GM12878 (cell line): ENCODE data around the gene PDHA1. TPM values are rescaled to one million over a fixed set of nuclear protein-coding genes. Genes with fewer than 3 reads are reported as not detected.

Experiments used
- ATAC-seq: fragments of 200-7000 bp; cut with Tn5 transposase; 3 replicates; pipeline ENCODE4 v1.9.1; 2020; ENCODE audit warnings: mild to moderate bottlenecking, moderate library complexity
- BruUV-seq: library from RNA; stranded (reverse); fragments of 400-500 nt; replicated peaks from 2 replicates; lab custom pipeline; 2021; lab: Mats Ljungman, UMichigan
- CTCF ChIA-PET: fragments of 300-600 bp; sonication (Branson Sonifier 250); formaldehyde crosslinking; extraction: SDS; loops from one replicate; lab custom pipeline; 2021; ENCODE audit warnings: inconsistent platforms; lab: Yijun Ruan, JAX
- POLR2A ChIA-PET: fragments of 350-600 bp; formaldehyde crosslinking; extraction: SDS; loops from one replicate; lab custom pipeline; 2021; ENCODE audit warnings: inconsistent platforms; lab: Charles Lee
- RAD21 ChIA-PET: fragments of 300-600 bp; sonication (Branson Sonifier 250); formaldehyde crosslinking; loops from one replicate; lab custom pipeline; 2023; ENCODE audit warnings: antibody characterized with exemption; ENCODE audit not compliant: unreplicated experiment; lab: Charles Lee
- SMC1A ChIA-PET: fragments of 300-600 bp; sonication (Branson Sonifier 250); formaldehyde crosslinking; loops from one replicate; lab custom pipeline; 2023; ENCODE audit not compliant: unreplicated experiment, uncharacterized antibody; lab: Charles Lee
- DNase-seq: peaks from one replicate; pipeline ENCODE4 v3.0.0-alpha.2; 2011; ENCODE audit warnings: low read depth, low spot score
- FAIRE-seq: peaks from 3 replicates; lab custom pipeline; 2011; peaks lifted over from hg19 to GRCh38; lab: Jason Lieb, UNC
- H2AFZ ChIP-seq: 2 replicates; pipeline ENCODE4 v1.6.0; 2011; ENCODE audit warnings: low read depth, low read length, control low read depth; ENCODE audit not compliant: control insufficient read depth
- H3K27ac ChIP-seq: 2 replicates; pipeline ENCODE4 v1.5.1; 2011; ENCODE audit warnings: control low read depth; ENCODE audit not compliant: control insufficient read depth, insufficient read depth
- H3K27me3 ChIP-seq, 2 experiments: replicated peaks in 1 of 2; 2 replicates each; pipeline versions ENCODE4 v1.6.0 to v1.6.1; 2011; ENCODE audit warnings: low read length in 1 of 2; ENCODE audit not compliant: control insufficient read depth in 2 of 2, insufficient read depth in 2 of 2
- H3K36me3 ChIP-seq, 2 experiments: 2 replicates each; pipeline ENCODE4 v1.5.1; 2011; ENCODE audit warnings: low read length in 1 of 2; ENCODE audit not compliant: control insufficient read depth in 2 of 2, insufficient read depth in 2 of 2
- H3K4me1 ChIP-seq: 2 replicates; pipeline ENCODE4 v1.6.1; 2011; ENCODE audit warnings: mild to moderate bottlenecking, low read length, moderate library complexity, mixed read lengths; ENCODE audit not compliant: control insufficient read depth, insufficient read depth
- H3K4me2 ChIP-seq: 2 replicates; pipeline ENCODE4 v1.6.0; 2011; ENCODE audit warnings: control low read depth; ENCODE audit not compliant: control insufficient read depth, insufficient read depth
- H3K4me3 ChIP-seq: fragments of 200-600 bp; sonication (generic); 2 replicates; pipeline ENCODE4 v1.5.1; 2016
- H3K79me2 ChIP-seq: 2 replicates; pipeline ENCODE4 v1.6.0; 2011; ENCODE audit warnings: low read length; ENCODE audit not compliant: control insufficient read depth, insufficient read depth
- H3K9ac ChIP-seq: 2 replicates; pipeline ENCODE4 v1.8.0; 2011; ENCODE audit warnings: low read length, control low read depth, mixed read lengths; ENCODE audit not compliant: control insufficient read depth, insufficient read depth
- H3K9me3 ChIP-seq: replicated peaks from 3 replicates; pipeline ENCODE4 v1.5.1; 2011; ENCODE audit warnings: mild to moderate bottlenecking, low read length; ENCODE audit not compliant: control insufficient read depth, insufficient read depth
- H4K20me1 ChIP-seq: 2 replicates; pipeline ENCODE4 v1.6.0; 2011; ENCODE audit not compliant: control insufficient read depth, insufficient read depth
- BCL11A ChIP-seq: IDR thresholded peaks from 2 replicates; pipeline ENCODE4 v1.6.1; 2011; ENCODE audit warnings: low read depth, low read length
- CHD1 ChIP-seq: IDR thresholded peaks from 2 replicates; pipeline ENCODE4 v1.6.1; 2012; ENCODE audit warnings: low read depth, low read length, improper control_type of control experiment
- ESRRA ChIP-seq: IDR thresholded peaks from 2 replicates; pipeline ENCODE4 v1.6.1; 2012; ENCODE audit warnings: mild to moderate bottlenecking, low read length, improper control_type of control experiment
- HCFC1 ChIP-seq: fragments of 150-350 bp; IDR thresholded peaks from 2 replicates; pipeline ENCODE4 v1.6.1; 2014; ENCODE audit warnings: low read length
- MXI1 ChIP-seq: fragments of 150-350 bp; IDR thresholded peaks from 2 replicates; pipeline ENCODE4 v1.6.1; 2011; ENCODE audit warnings: low read depth, mild to moderate bottlenecking, inconsistent platforms, low read length, improper control_type of control experiment
- NKRF ChIP-seq: fragments of 450-650 bp; conservative IDR thresholded peaks from 2 replicates; pipeline ENCODE4 v1.6.1; 2017; ENCODE audit warnings: mild to moderate bottlenecking, moderate library complexity
- PAX5 ChIP-seq: IDR thresholded peaks from 2 replicates; pipeline ENCODE4 v1.6.1; 2011; ENCODE audit warnings: low read depth, low read length, borderline replicate concordance
- PAX8 ChIP-seq: fragments of 450-650 bp; IDR thresholded peaks from 2 replicates; pipeline ENCODE4 v1.6.1; 2017; ENCODE audit warnings: mild to moderate bottlenecking, moderate library complexity
- RB1 ChIP-seq: fragments of 450-650 bp; formaldehyde crosslinking; IDR thresholded peaks from 2 replicates; pipeline ENCODE4 v1.6.1; 2017; ENCODE audit warnings: mild to moderate bottlenecking, borderline replicate concordance
- SIX5 ChIP-seq: IDR thresholded peaks from 2 replicates; pipeline ENCODE4 v1.6.1; 2011; ENCODE audit warnings: mild to moderate bottlenecking, low read depth, low read length, moderate library complexity; ENCODE audit not compliant: severe bottlenecking
- SPI1 ChIP-seq: IDR thresholded peaks from 2 replicates; pipeline ENCODE4 v1.6.1; 2011; ENCODE audit warnings: low read depth, mild to moderate bottlenecking, low read length, moderate library complexity, borderline replicate concordance; ENCODE audit not compliant: insufficient read depth
- TAF1 ChIP-seq: IDR thresholded peaks from 2 replicates; pipeline ENCODE4 v1.6.1; 2011; ENCODE audit warnings: mild to moderate bottlenecking, low read depth, low read length, borderline replicate concordance
- ZNF622 ChIP-seq: fragments of 450-650 bp; IDR thresholded peaks from 2 replicates; pipeline ENCODE4 v1.6.1; 2017; ENCODE audit warnings: mild to moderate bottlenecking, inconsistent platforms
- WGBS: methylation state at CpG from one replicate; pipeline ENCODE4 v1.1.6; 2016; ENCODE audit warnings: low lambda C conversion rate; ENCODE audit not compliant: insufficient replicate concordance, insufficient coverage; ENCODE audit errors: missing lambda C conversion rate; 5-methylcytosine and 5-hydroxymethylcytosine counted together
- in situ Hi-C: fragments of 300-500 bp; cut with MboI; formaldehyde crosslinking; loops from 9 replicates; pipeline ENCODE4 v1.14.3; 2018; ENCODE audit warnings: mixed read lengths
- intact Hi-C: fragments of 100-400 bp; cut with micrococcal nuclease; formaldehyde crosslinking; loops from one replicate; pipeline ENCODE4 v1.14.2; 2022; ENCODE audit not compliant: unreplicated experiment
- polyA plus RNA-seq, 11 experiments: library from polyadenylated mRNA; depleted of rRNA in 4 of 11; unstranded in 6 of 11; stranded (reverse) in 5 of 11; fragments of >200 nt; fragmentation: Nextera tagmentation in 4 of 11; fragmentation: Illumina TruSeq in 1 of 11; extraction: Ambion mirVana in 4 of 11; extraction: Trizol in 1 of 11; gene quantifications; 1 replicate in 1 of 11; 2 replicates in 10 of 11; pipeline versions ENCODE4 v1.2.1 to v1.2.3, GENCODE V29; 2011 to 2016; ENCODE audit warnings: inconsistent platforms in 2 of 11, missing spikeins in 2 of 11, low read depth in 1 of 11
- total RNA-seq, 4 experiments: library from RNA; depleted of rRNA in 3 of 4; stranded (reverse); fragments of >200 nt in 3 of 4; fragmentation: Illumina TruSeq in 1 of 4; extraction: Trizol in 1 of 4; gene quantifications; 2 replicates each; pipeline versions ENCODE4 v1.2.1 to v1.2.3, GENCODE V29; 2013 to 2021
- TF ChIP-seq, protein P1 (sequence below): fragments of 450-650 bp; IDR thresholded peaks from 2 replicates; pipeline ENCODE4 v1.6.1; 2018; ENCODE audit warnings: mild to moderate bottlenecking, low read depth, moderate library complexity; ENCODE audit not compliant: partially characterized antibody
- TF ChIP-seq, protein P2 (sequence below): fragments of 450-650 bp; IDR thresholded peaks from 2 replicates; pipeline ENCODE4 v1.6.1; 2017; ENCODE audit warnings: mild to moderate bottlenecking, moderate library complexity

The PDHA1 gene
- total and polyA plus RNA-seq, 10 of the 15 experiments (the other 5 are each of a cell fraction or from before 2014, with no cell fraction given): 175 to 370 (median 270) TPM

DNA sequence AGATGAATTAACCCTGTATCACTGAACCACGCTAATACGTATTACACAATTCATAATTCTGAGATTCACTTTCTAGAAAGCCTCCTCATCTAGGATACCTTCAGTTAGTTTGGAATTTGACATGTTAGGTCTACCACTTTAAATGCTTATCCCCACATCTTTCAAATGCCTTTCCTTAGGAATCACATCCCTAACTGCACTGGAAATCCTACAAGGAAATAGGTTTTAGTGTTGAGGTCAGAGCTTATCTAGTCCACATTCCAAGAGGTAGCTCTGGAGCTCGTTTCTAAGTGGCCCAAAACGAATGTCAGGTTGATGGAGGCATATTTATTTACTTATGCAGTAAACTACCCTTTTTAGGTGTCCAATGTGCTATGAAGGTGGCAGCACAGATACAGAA lies 18.0 kb downstream of the PDHA1 start (continued):
- TF ChIP-seq, protein P1, sequence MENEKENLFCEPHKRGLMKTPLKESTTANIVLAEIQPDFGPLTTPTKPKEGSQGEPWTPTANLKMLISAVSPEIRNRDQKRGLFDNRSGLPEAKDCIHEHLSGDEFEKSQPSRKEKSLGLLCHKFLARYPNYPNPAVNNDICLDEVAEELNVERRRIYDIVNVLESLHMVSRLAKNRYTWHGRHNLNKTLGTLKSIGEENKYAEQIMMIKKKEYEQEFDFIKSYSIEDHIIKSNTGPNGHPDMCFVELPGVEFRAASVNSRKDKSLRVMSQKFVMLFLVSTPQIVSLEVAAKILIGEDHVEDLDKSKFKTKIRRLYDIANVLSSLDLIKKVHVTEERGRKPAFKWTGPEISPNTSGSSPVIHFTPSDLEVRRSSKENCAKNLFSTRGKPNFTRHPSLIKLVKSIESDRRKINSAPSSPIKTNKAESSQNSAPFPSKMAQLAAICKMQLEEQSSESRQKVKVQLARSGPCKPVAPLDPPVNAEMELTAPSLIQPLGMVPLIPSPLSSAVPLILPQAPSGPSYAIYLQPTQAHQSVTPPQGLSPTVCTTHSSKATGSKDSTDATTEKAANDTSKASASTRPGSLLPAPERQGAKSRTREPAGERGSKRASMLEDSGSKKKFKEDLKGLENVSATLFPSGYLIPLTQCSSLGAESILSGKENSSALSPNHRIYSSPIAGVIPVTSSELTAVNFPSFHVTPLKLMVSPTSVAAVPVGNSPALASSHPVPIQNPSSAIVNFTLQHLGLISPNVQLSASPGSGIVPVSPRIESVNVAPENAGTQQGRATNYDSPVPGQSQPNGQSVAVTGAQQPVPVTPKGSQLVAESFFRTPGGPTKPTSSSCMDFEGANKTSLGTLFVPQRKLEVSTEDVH: no peak
- no peak for TF ChIP-seq PAX5
- TF ChIP-seq PAX8: no peak
- no peak for TF ChIP-seq MXI1
- TF ChIP-seq RB1: no peak
- no peak for TF ChIP-seq NKRF

DNA sequence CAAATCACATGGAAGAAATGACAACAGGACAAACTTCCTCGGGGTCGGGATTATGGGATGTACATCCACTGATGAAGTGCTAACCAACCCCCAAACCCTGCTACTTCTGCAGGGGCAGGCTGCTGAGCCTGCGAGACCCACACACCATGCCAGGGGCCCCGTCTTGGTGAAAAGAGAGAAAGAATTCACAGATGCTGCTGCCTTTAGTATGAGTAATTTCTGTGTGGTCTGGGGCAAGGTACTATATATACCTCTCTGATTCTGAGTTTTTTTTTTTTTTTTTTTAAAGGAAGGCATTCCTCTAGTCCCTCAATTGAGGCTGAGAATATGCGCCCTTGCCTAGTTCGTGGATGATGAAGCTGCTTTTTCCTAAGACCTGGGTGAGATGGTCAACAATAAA lies 24.8 kb downstream of the PDHA1 start:
- no peak overlapping the region for H3K4me2 ChIP-seq
- no peak overlapping the region for H2AFZ ChIP-seq
- no peaks in the 10 kb centered on the region for H3K27me3 ChIP-seq
- H3K4me1 ChIP-seq: no peaks in the 10 kb centered on the region; the same call in 1 of the 2 replicates
- ChIA-PET SMC1A (no interaction called here), POLR2A (interaction anchor here (0.6 kb wide), 1 partner anchor 968 kb away, joined by 3 read pairs; no protein-coding TSS in a partner anchor), CTCF (no interaction called here), RAD21 (no interaction called here)
- intact Hi-C loops (no loop called here), in situ Hi-C loops (loop anchor here (25.0 kb wide), 1 partner anchor 519 kb away; the partner anchor contains the start of gene SH3KBP1)
- H3K4me3 ChIP-seq: no peak overlapping the region
- no peaks in the 10 kb centered on the region for H3K36me3 ChIP-seq
- H3K9ac ChIP-seq: no peak overlapping the region
- DNase-seq (no peak), ATAC-seq (no peak), FAIRE-seq (no peak)
- no peaks in the 10 kb centered on the region for H3K79me2 ChIP-seq
- BruUV-seq: no TSS peak
- no peak overlapping the region for H3K27ac ChIP-seq
- no peaks in the 10 kb centered on the region for H4K20me1 ChIP-seq
- H3K9me3 ChIP-seq: peaks cover 3% of the 10 kb centered on the region
- 80% methylated on average over 6 of the region's 6 CpGs for WGBS
- TF ChIP-seq, protein P2, sequence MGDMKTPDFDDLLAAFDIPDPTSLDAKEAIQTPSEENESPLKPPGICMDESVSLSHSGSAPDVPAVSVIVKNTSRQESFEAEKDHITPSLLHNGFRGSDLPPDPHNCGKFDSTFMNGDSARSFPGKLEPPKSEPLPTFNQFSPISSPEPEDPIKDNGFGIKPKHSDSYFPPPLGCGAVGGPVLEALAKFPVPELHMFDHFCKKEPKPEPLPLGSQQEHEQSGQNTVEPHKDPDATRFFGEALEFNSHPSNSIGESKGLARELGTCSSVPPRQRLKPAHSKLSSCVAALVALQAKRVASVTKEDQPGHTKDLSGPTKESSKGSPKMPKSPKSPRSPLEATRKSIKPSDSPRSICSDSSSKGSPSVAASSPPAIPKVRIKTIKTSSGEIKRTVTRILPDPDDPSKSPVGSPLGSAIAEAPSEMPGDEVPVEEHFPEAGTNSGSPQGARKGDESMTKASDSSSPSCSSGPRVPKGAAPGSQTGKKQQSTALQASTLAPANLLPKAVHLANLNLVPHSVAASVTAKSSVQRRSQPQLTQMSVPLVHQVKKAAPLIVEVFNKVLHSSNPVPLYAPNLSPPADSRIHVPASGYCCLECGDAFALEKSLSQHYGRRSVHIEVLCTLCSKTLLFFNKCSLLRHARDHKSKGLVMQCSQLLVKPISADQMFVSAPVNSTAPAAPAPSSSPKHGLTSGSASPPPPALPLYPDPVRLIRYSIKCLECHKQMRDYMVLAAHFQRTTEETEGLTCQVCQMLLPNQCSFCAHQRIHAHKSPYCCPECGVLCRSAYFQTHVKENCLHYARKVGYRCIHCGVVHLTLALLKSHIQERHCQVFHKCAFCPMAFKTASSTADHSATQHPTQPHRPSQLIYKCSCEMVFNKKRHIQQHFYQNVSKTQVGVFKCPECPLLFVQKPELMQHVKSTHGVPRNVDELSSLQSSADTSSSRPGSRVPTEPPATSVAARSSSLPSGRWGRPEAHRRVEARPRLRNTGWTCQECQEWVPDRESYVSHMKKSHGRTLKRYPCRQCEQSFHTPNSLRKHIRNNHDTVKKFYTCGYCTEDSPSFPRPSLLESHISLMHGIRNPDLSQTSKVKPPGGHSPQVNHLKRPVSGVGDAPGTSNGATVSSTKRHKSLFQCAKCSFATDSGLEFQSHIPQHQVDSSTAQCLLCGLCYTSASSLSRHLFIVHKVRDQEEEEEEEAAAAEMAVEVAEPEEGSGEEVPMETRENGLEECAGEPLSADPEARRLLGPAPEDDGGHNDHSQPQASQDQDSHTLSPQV: no peak
- no peak for TF ChIP-seq TAF1
- no peak for TF ChIP-seq CHD1
- TF ChIP-seq BCL11A: no peak
- no peak for TF ChIP-seq RB1
- TF ChIP-seq ZNF622: no peak
- no peak for TF ChIP-seq HCFC1
- no peak for TF ChIP-seq SIX5
- no peak for TF ChIP-seq SPI1
- no peak for TF ChIP-seq ESRRA
